Common myeloid progenitor, CD34-positive (primary cell): ENCODE measurements around the gene NMBR.

Experiments
- CTCF ChIA-PET: fragments of 350-600 bp; sonication (Branson Sonifier 250); formaldehyde crosslinking; loops from one replicate; lab custom pipeline; 2021; ENCODE audit warnings: antibody characterized with exemption; lab: Charles Lee
- POLR2A ChIA-PET: fragments of 350-600 bp; sonication (Branson Sonifier 250); formaldehyde crosslinking; loops from one replicate; lab custom pipeline; 2021; ENCODE audit warnings: antibody characterized with exemption; lab: Charles Lee
- DNase-seq, 3 donors: peaks; one replicate each; pipeline versions ENCODE4 v3.0.0 to v3.0.0-alpha.2; 2013
- H3K27ac ChIP-seq, 2 experiments: 1 replicate in 1 of 2; 2 replicates in 1 of 2; pipeline ENCODE4 v1.7.0; 2013; ENCODE audit warnings: inconsistent platforms in 2 of 2, low read length in 2 of 2, mild to moderate bottlenecking in 2 of 2, low read depth in 1 of 2, moderate library complexity in 1 of 2; ENCODE audit not compliant: severe bottlenecking in 2 of 2, insufficient read depth in 1 of 2, poor library complexity in 1 of 2
- H3K27me3 ChIP-seq, 5 experiments: replicated peaks in 2 of 5; 1 replicate in 3 of 5; 2 replicates in 2 of 5; pipeline versions ENCODE4 v1.6.1 to v1.7.0; 2013; ENCODE audit warnings: low read length in 4 of 5, mild to moderate bottlenecking in 2 of 5, moderate library complexity in 2 of 5, inconsistent platforms in 1 of 5; ENCODE audit not compliant: insufficient read depth in 5 of 5, control insufficient read depth in 4 of 5
- H3K36me3 ChIP-seq, 4 experiments: 1 replicate in 2 of 4; 2 replicates in 2 of 4; pipeline versions ENCODE4 v1.6.1 to v1.7.0; 2013; ENCODE audit warnings: low read length in 3 of 4, control low read depth in 1 of 4, mild to moderate bottlenecking in 1 of 4; ENCODE audit not compliant: control insufficient read depth in 4 of 4, insufficient read depth in 4 of 4
- H3K4me1 ChIP-seq, 4 experiments: 1 replicate in 3 of 4; 2 replicates in 1 of 4; pipeline versions ENCODE4 v1.6.1 to v1.7.1; 2013; ENCODE audit warnings: low read length in 3 of 4, mild to moderate bottlenecking in 3 of 4, control low read depth in 1 of 4, inconsistent platforms in 1 of 4, moderate library complexity in 1 of 4; ENCODE audit not compliant: control insufficient read depth in 4 of 4, insufficient read depth in 4 of 4; ENCODE audit errors: control extremely low read depth in 1 of 4
- H3K4me3 ChIP-seq, 7 experiments: 1 replicate in 4 of 7; 2 replicates in 3 of 7; pipeline versions ENCODE4 v1.5.1 to v1.7.0; 2013; ENCODE audit warnings: mild to moderate bottlenecking in 7 of 7, low read length in 6 of 7, moderate library complexity in 6 of 7, inconsistent platforms in 2 of 7, low read depth in 2 of 7, control low read depth in 1 of 7; ENCODE audit not compliant: insufficient read depth in 4 of 7, control insufficient read depth in 1 of 7; ENCODE audit errors: extremely low read depth in 1 of 7
- H3K9me3 ChIP-seq, 5 experiments: 1 replicate in 4 of 5; 2 replicates in 1 of 5; pipeline versions ENCODE4 v1.6.1 to v1.7.1; 2013; ENCODE audit warnings: low read length in 4 of 5, mild to moderate bottlenecking in 2 of 5, inconsistent platforms in 1 of 5, low read depth in 1 of 5, moderate library complexity in 1 of 5; ENCODE audit not compliant: control insufficient read depth in 4 of 5, insufficient read depth in 2 of 5; ENCODE audit errors: control extremely low read depth in 1 of 5
- WGBS: methylation state at CpG from one replicate; pipeline ENCODE4 v1.1.5; 2013; ENCODE audit not compliant: insufficient coverage; 5-methylcytosine and 5-hydroxymethylcytosine counted together

The NMBR gene

DNA sequence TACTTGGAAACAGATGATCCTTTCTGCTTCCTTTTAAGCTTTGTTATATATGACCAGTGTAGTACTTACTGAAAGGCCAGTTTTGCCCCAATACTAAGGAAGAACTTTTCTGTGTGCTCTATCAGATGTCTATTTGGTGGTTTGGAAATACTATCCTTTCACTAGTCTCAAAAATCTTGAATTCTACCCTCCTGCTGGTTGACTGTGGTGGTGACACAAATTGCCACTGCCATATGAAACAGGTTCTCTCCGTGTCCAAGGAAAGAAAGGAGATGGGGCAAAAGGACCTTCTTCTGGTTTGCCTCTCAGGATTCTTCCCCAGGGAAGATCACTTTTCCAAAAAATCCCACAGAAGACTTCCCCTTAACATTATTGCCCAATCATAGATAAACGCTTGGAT is 8.0 kb downstream of the NMBR start:
- Histone ChIP-seq H3K4me1 (no peaks in the 10 kb centered on the region), H3K36me3 (no peaks in the 10 kb centered on the region), H3K9me3 (no peaks in the 10 kb centered on the region), H3K27me3 (no peaks in the 10 kb centered on the region), H3K27ac (no peak overlapping the region), H3K4me3 (no peak overlapping the region)
- WGBS = 83% methylated on average over 2 of the region's 2 CpGs
- DNase-seq = no peak
- CTCF ChIA-PET = interaction anchor here (1.1 to 1.7 kb wide), 2 partner anchors 12 to 17 kb away, joined by 3 to 5 read pairs; no protein-coding TSS in a partner anchor
- POLR2A ChIA-PET = no interaction called here

DNA sequence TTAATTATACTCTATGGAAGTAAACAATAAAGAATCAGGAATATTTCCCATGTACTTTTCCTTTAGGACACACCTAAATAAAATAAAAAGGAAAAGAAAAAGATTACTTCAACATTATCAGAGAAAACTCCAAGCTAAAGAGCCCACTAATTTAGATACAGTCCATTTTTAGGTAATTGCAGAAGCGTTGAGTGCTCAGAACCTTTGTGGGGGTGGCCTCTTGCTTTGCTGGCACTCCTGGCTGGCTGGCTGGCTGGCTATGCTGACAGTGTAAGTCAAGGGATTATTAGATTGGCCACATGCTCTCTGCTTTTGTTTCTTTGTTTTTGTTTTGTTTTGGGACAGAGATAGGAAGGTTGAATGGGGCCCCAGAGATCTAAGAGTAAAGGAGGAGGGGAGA is 14.3 kb downstream of the NMBR start, which contains the start of gene GJE1:
Gene GJE1, plus strand, starts transcription at position 301 of the 400 bp plus-strand sequence. CDS start 234 bp downstream, outside the sequence.
- no peaks in the 10 kb centered on the region for H3K27me3 ChIP-seq
- no peaks in the 10 kb centered on the region for H3K4me1 ChIP-seq
- H3K27ac ChIP-seq = no peak within 1 kb of the TSS
- POLR2A ChIA-PET = no interaction called here
- H3K4me3 ChIP-seq = no peak within 1 kb of the TSS
- CTCF ChIA-PET = no interaction called here
- no peaks in the 10 kb centered on the region for H3K36me3 ChIP-seq
- H3K9me3 ChIP-seq = peaks cover 0 to 12% (median 2%) of the 10 kb centered on the region in 5 experiments
- DNase-seq = no peak
- 100% methylated on average over 1 of the region's 1 CpG for WGBS

DNA sequence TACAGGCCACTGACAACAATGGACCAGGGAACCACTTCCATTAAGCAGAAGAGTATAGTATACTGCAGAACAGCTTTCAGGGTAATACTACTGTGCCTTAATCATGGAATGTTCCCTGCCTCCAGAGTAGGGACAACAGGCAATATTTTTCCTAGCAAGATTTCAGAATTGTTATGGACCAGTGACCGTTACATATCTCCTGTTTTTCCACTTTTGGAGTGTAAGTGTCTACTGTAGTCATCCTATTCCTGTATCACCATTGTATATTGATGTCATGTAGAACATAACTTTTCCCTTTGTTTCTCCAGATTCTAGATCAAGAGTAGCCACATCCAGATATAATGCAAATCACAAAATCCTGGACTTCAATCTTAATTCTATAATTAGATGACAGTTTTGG is 16.1 kb downstream of the NMBR start:
- CTCF ChIA-PET = no interaction called here
- POLR2A ChIA-PET = no interaction called here
- Histone ChIP-seq H3K4me1 (no peaks in the 10 kb centered on the region), H3K36me3 (no peaks in the 10 kb centered on the region), H3K27ac (no peak overlapping the region), H3K4me3 (no peak overlapping the region), H3K27me3 (no peaks in the 10 kb centered on the region), H3K9me3 (peaks cover 0 to 12% (median 2%) of the 10 kb centered on the region in 5 experiments)
- DNase-seq = no peak
- WGBS = no CpG with 5 or more reads among the region's 1 CpG

DNA sequence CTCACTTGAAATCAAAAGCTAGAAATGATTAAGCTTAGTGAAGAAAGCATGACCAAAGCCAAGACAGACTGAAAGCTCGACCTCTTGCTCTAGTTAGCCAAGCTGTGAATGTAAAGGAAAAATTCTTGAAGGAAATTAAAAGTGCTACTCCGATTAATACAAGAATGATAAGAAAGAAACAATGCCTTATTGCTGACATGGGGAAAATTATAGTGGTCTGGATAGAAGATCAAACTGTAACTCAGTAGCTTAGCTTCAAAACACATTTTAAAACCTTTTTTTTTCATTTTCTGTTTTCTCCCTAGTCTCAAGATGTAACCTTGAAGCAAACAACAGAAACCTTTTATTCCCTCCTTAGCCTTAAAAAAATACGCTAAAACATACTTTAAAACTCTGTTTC is 25.6 kb downstream of the NMBR start:
- ChIA-PET POLR2A (no interaction called here), CTCF (interaction anchor here (1.1 kb wide), 1 partner anchor 267 kb away, joined by 5 read pairs; no protein-coding TSS in a partner anchor)
- no peaks in the 10 kb centered on the region for H3K4me1 ChIP-seq
- H3K4me3 ChIP-seq = no peak overlapping the region
- WGBS = 92% methylated on average over 2 of the region's 3 CpGs
- H3K36me3 ChIP-seq = no peaks in the 10 kb centered on the region
- H3K27me3 ChIP-seq = peaks cover 0 to 2% (median 0%) of the 10 kb centered on the region in 5 experiments
- no peak for DNase-seq
- H3K27ac ChIP-seq = no peak overlapping the region
- no peaks in the 10 kb centered on the region for H3K9me3 ChIP-seq

DNA sequence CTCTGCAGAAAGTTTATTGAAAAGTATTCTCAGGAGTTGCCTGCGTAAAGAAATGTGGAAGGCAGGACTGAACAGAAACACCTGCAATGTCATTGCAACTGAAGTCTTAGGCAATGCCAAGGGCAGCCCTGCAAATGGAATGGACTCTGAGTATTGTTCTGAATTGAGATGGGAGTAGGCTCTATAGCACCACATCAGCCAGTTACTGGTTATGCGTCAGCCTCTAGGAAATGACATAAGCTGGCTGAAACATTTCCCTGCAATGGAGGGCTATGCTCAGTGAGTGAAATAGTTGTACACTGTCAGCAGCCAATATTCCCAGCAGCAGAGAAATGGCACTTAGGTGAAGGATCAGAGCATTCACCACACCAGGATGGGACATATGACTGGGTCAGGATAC is 28.0 kb downstream of the NMBR start:
- no peak for DNase-seq
- WGBS = 81% methylated on average over 2 of the region's 2 CpGs
- CTCF ChIA-PET = no interaction called here
- no peaks in the 10 kb centered on the region for H3K36me3 ChIP-seq
- no peak overlapping the region for H3K27ac ChIP-seq
- H3K4me3 ChIP-seq = no peak overlapping the region
- H3K9me3 ChIP-seq = no peaks in the 10 kb centered on the region
- peaks cover 0 to 2% (median 0%) of the 10 kb centered on the region in 5 experiments for H3K27me3 ChIP-seq
- POLR2A ChIA-PET = no interaction called here
- H3K4me1 ChIP-seq = no peaks in the 10 kb centered on the region

DNA sequence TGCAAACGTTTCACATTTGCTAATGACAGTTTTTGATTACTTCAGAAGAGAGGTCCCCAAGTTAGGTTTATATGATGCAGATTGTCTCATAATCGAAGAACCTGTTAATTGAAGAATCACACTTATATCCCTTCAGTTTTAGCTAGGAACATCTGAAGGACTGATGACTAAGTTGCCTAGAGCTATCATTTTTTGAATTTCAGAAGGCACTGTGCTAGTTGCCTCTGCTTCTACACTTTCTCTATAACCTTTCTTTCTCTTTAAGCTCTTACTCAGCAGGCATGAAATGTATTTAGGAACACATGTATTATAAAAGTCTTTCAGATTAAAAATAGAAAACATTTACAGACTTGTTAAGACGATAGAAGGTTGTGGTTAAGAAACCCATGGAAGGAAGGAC is 28.6 kb downstream of the NMBR start:
- no peaks in the 10 kb centered on the region for H3K9me3 ChIP-seq
- no peak overlapping the region for H3K4me3 ChIP-seq
- DNase-seq = no peak
- whole genome bisulfite sequencing = 80% methylated on average over 1 of the region's 3 CpGs
- POLR2A ChIA-PET = no interaction called here
- no peaks in the 10 kb centered on the region for H3K4me1 ChIP-seq
- H3K36me3 ChIP-seq = no peaks in the 10 kb centered on the region
- peaks cover 0 to 2% (median 0%) of the 10 kb centered on the region in 5 experiments for H3K27me3 ChIP-seq
- H3K27ac ChIP-seq = no peak overlapping the region
- CTCF ChIA-PET = no interaction called here

DNA sequence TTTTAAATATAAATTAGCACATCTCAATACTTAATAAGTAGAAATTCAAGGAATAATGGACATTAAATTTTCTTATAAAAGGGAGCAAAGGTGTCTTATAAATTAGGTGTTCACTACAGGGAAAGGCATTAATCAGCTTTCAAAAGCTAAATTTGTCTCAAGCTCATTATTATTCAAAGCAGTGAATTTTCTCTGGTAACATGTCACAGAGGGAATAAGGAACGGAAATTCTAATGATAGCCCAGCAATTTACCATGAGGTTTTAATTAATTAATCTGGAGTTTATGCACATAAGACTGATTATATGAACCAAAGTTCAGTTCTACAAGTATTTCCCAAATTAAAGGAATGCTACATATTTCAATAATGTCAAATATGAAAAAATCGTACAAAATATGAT is 29.6 kb downstream of the NMBR start:
- ChIA-PET POLR2A (no interaction called here), CTCF (no interaction called here)
- H3K4me3 ChIP-seq = no peak overlapping the region
- H3K27me3 ChIP-seq = peaks cover 0 to 2% (median 0%) of the 10 kb centered on the region in 5 experiments
- DNase-seq = no peak
- no peaks in the 10 kb centered on the region for H3K36me3 ChIP-seq
- H3K4me1 ChIP-seq = no peaks in the 10 kb centered on the region
- no CpG with 5 or more reads among the region's 2 CpGs for WGBS
- H3K27ac ChIP-seq = no peak overlapping the region
- H3K9me3 ChIP-seq = no peaks in the 10 kb centered on the region
